HK-2 (cell line): Measurements from ENCODE around the gene DST.

Experiments used
- DNase-seq: peaks from one replicate; pipeline ENCODE4 v3.0.0-alpha.2; 2018; ENCODE audit not compliant: unreplicated experiment

Gene DST

DNA sequence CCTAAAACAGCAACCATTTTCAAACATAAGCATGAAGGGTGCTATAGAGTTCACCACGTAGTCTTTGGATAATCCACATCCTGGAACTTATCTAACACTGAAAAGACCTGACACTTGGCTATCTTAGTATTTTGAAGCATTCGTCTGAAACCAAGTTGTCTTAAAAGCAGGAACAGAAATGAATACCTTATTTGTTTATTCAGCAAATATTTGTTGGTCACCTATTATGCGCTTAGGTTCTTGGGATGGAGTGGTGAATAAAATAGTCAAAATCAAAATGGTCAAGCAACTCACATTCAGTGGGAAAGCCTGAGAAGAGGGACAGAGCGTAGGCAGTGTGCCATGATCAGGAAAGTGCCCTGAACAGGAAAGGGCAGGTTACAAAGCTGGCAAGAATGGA is 206.9 kb downstream of the DST start:
- DNase-seq = no peak

DNA sequence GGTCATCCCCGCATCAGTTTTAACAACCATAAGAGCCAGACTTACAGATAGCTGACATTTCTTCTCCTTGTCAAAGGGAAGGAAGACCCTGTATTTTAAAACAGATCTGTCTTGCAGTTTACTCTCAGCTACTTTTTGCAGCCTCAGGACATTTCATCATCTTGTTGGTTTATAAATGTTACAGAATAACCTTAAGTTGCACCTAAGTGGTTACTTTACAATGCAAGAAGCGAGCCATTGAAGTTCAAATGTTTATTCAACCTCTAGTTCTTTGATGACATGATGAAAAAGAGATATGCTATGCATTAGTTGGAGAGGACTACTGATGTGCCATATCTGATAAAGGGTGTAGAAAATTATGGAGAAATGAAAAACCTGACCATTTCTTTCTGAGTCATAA is 207.4 kb downstream of the DST start:
- DNase-seq = no peak

DNA sequence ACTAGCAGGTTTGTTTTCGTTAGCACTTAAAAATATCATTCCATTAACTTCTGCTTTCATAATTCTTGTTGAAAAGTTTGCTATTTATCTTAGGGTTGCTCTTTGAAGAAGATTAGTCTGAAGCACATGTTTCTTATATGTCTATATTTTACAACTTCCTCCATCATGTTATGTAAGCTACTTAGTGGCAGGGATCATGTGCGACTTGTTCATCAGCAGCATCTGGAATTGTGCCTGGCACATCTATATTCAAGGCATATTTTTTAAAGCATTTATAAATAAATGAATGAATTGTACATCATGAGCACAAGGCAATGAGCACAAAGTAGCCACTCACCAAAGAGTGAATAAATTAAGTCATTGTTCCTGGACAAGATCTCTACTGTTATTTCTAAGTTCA is 208.1 kb downstream of the DST start:
- DNase-seq = no peak

DNA sequence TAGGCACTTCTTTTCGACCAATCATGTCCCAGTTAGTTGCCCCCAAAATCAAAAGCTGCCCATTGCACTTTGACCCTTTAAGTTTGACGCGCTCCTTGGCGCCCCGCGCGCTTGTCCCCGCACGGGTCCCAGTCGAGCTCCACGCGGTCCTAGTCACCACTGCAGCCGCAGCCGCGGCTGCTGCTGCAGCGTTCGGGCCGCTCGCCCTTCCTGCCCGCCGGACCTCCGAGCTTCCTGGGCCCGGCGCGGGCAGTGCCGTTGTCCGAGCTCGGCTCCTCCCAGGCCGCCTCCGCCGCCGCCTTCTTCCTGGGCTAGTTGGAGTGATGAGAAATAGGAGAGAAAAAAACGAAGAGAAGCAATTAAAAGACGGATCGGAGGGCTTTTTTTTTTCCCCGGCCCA is 209.6 kb downstream of the DST start:
- DNase-seq = no peak

DNA sequence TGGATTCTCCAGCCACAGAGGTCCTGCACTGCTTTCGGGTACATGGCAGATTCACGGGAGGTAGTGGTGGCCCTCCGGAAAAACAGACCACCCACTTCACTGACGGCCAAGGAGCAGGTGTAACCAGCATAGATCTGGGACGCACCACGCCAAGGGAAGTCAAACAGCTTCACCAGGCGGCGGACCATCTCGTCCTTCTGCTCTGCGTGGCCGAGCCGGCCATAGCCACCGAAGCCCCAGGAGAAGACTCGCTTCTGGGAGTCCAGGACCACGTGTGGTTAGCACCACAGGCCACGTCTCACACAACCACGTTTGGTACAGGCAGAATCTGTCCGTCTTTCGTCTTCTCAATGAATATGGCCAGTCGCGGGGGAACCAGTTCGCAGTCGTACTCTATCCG is 210.5 kb downstream of the DST start:
- no peak for DNase-seq

DNA sequence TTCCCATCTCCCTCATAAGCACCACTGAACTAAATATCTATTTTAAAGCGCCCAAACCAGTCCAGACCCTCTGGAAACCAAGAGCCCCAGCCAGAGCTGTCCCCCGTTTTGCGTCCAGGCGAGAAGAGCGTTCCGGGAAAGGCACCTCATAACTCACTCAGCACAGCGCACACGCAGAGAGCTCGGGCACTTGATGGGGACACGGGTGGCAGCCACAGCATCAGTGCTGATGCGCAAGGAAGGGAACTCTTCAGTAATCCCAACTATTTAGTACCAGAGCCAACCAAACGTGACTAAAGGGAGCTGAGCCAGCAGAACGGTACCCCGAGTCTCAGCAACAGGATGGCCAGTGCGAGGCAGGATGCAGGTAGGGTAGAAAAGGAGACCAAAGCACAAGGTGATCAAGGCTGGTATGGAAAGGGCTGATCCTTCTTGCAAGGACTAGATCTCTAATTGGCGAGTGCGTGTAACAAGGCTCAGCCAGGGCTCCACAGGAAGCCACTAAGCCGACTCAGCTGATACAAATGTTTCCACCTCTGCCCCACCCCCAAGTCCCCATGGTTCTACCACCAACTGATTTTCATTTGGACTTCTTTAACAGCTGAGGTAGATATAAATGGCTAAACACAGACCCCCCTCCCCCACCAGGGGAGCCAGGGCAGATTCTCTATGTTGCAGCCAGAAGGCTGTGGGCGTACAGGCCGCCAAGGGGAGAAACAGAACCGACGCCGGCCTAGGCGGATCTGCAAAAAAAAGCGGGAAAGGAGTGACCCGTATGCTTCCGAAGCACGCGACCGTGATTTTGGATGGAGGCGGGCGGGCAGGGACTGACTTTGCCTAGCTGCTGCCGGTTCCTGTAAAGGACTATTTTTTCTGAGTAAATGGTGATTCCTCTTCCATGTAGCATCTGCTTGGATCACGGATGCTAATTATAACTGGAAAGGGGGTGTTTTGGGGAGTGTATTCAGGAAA is 211.8 kb downstream of the DST start:
- no peak for DNase-seq

DNA sequence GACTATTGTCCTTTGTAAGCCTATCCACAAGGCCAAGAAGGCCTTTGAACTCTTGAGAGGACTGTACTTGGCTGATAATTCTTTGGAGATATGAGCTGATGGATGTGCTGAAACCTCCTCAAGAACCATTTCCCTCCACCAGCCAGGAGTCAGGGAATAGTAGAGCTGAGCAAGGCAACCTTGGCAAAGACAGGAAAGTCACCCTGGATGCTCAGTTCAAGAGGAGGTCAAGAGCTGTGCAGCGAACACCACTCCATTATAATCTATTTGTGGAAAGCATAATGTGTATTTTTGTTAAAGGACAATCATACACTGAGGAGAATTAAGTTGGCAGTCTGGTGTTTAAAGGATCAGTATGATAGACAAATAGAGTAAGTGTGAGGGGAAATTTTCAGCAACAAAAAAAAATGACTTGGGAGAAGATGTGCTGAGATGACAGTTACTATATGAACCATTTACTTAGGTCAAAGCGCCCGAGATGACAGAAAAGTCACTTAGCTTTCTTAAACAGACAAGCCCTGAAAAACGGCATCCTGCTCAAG is 218.1 kb downstream of the DST start:
- no peak for DNase-seq

DNA sequence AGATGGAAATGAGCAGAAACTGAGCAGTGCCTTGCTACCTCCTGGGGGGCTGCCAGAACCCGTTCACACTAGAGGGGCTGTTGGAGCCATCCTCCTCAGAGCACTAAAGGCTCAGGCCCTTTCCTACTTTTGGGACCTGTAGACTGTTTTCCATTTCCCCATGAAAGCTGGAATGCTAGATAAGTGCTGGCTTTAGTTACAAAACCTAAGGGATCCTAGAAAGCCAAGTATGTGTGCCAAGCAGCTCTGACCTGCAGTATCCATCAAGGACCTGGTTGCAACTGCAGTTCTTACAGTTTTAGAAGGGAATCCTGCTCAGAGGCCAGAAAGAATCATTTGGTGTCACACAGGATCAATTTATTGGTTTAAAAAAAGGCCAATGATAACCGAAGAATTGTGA is 218.6 kb downstream of the DST start:
- DNase-seq = no peak

DNA sequence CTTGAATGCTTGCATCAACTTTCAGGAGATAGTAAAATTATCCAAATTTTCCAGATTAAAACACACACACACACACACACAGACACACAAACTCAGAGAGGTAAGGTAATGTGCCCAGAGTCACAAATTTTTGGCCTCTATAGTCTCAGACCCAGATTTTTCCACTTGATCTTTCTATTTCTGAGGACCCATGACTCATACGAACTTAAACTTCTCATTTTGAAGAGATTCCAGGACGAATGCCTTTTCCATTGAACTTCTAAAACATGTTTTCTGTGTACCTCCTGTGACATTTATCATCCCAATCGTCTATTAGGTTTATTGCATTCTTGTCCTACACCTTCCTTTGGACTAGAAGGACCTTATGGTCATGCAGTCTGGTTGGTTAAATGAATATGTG is 222.4 kb downstream of the DST start:
- no peak for DNase-seq

DNA sequence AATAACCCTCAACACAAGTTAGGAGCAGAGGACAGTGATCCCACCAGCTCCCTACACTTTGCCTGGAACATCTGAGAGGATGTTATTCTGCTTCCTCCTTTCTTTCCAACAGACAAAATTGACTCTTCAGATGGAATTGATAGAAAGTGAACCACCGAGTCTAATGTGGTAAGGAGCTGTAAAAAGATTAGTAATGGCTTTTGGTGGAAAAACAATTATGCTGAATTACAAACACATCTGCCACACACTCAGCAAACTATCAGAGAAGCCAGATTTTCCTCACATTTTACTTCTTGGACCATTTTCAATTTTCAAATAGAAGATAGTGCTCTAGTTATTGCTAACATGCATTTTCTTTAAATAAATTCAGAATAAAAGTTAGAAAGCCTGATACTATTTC is 223.5 kb downstream of the DST start:
- DNase-seq = no peak

DNA sequence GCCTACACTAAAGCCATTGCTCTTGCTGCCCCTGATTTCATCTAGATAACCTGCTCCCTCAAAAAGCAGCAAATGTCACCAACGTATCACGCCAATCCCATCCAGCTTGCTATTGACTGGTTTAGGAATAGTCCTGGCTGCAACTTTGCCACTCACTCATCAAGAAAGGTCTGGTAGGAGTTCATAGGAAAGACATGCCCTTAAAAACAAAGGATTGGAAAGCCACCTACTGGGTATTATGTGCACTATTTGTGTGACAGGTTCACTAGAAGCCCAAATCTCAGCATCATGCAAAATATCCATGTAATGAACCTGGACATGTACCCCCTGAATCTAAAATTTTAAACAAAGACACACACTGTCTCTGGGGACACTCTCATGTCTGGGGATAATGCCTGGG is 224.9 kb downstream of the DST start:
- no peak for DNase-seq

DNA sequence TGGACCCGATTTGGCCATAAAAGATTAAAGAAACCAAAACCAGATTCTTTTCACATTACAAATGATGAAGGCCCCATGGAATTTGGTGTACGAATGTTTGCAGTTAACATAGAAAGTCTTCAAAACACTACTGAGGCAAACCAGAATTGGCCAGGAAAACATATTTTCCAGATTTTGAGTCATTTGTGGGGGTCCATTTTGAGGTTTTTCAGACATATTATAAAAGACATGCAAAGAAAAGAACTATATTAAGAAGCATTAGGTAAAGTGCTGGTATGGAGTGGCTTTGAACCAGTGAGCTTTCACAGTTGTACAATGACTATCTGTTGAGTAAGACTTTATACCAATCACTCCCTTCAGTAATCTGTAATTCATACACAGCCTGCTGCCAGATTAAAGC is 226.4 kb downstream of the DST start:
- no peak for DNase-seq

DNA sequence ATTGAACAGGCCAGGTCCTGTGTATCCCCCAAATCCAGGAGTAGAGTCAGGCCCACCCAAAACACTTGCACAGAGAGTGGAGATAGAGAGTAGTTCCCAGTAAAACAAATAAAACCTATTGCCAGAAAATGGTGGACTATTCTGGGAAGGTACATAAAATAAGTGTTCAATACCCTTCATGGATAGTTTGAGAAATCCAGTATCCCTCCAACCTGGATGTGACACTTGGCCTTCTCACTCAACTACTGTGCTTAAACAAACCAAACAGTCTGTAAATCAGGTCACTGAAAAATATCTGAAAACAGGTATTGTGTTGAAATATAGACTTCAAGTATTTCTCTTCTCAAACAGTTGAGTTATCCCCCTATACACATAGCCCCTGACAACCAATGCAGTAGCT is 233.7 kb downstream of the DST start:
- no peak for DNase-seq
